Activated CD4-positive, alpha-beta T cell treated with anti-CD3 and anti-CD28 coated beads, Interleukin-2, amount 10 ng/mL, durations not matched to agents 7 days and 5 days (primary cell): ENCODE data around the gene ZYG11B. TPM values are rescaled to one million over a fixed set of nuclear protein-coding genes. Genes with fewer than 3 reads are reported as not detected.
"Not testable (repeated sequence)": the region's sequence is repeated elsewhere in the genome, so short reads cannot be mapped to it uniquely, and the experiment has no call there.

Experiments
- CTCF ChIA-PET: fragments of 350-600 bp; sonication (Branson Sonifier 250); formaldehyde crosslinking; loops from one replicate; lab custom pipeline; 2021; ENCODE audit warnings: antibody characterized with exemption; lab: Charles Lee
- POLR2A ChIA-PET: fragments of 350-600 bp; sonication (Branson Sonifier 250); formaldehyde crosslinking; loops from one replicate; lab custom pipeline; 2021; ENCODE audit warnings: antibody characterized with exemption; lab: Charles Lee
- DNase-seq: peaks from one replicate; pipeline ENCODE4 v3.0.0-alpha.2; 2020
- H3K27ac Mint-ChIP-seq: one replicate; pipeline ENCODE4 v1.8.0; 2021; ENCODE audit warnings: mild to moderate bottlenecking, moderate library complexity, mixed read lengths
- H3K27me3 Mint-ChIP-seq: one replicate; pipeline ENCODE4 v1.8.0; 2021; ENCODE audit warnings: mixed read lengths
- H3K36me3 Mint-ChIP-seq: one replicate; pipeline ENCODE4 v1.8.0; 2021; ENCODE audit warnings: low read depth, mixed read lengths
- H3K4me1 Mint-ChIP-seq: one replicate; pipeline ENCODE4 v1.8.0; 2021; ENCODE audit warnings: mixed read lengths
- H3K4me3 Mint-ChIP-seq: one replicate; pipeline ENCODE4 v1.8.0; 2021; ENCODE audit warnings: mild to moderate bottlenecking, moderate library complexity, mixed read lengths
- H3K9me3 Mint-ChIP-seq: one replicate; pipeline ENCODE4 v1.8.0; 2021; ENCODE audit warnings: mixed read lengths
- total RNA-seq, 2 experiments: library from RNA; stranded (reverse); gene quantifications; one replicate each; pipeline ENCODE4 v1.2.3, GENCODE V29; 2021

Gene ZYG11B
- total RNA-seq, 2 experiments from 2014 or later = 14.5 to 14.8 TPM

DNA sequence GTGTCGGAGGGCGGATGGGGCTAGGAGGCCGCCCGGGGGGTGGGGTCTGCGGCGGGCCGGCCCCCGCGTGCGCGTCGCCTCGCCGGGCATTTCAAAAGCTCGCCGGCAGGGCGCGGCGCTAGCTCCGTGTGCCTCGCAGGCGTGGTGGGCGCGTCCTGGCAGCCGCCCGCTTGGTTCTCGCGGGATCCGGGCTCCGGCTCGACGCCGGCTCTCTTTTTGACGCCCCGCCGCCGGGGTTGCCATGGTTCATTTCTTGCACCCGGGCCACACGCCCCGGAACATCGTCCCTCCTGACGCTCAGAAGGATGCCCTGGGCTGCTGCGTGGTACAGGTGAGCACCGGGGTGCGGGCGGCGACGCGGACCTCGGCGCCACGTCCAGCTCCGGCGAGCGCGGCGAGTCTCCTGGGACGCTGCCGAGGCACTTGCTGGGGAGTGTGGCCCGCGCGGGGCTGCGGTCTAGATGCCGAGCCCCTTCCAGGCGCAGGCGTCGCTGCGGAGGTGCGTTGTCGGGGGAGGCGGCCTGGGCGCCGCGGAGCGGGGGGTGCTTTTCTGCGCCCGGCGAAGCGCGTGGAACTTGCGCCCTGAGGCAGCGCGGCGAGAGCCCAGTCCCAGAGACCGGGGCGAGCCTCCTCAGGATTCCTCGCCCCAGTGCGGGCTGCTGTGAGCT is 116.5 kb downstream of the ZYG11B start, which contains the start of gene ZYG11A:
TSS of gene ZYG11A (plus strand) at position 118 of the 668 bp plus-strand sequence. CDS start at position 242, 124 bp downstream.
- H3K9me3 Mint-ChIP-seq = no peaks in the 10 kb centered on the region
- peak within 1 kb of the TSS; percentile 62 for H3K4me3 Mint-ChIP-seq
- ChIA-PET CTCF (interaction anchor here (0.5 to 1.6 kb wide), 14 partner anchors 10 to 930 kb away, joined by 3 to 6 read pairs (median 3); no protein-coding TSS in a partner anchor), POLR2A (no interaction called here)
- peak; percentile 82 for DNase-seq
- H3K27me3 Mint-ChIP-seq = peaks cover 27% of the 10 kb centered on the region
- no peaks in the 10 kb centered on the region for H3K36me3 Mint-ChIP-seq
- peaks cover 10% of the 10 kb centered on the region for H3K4me1 Mint-ChIP-seq
- H3K27ac Mint-ChIP-seq = no peak within 1 kb of the TSS

GRCh38 chr1:52845119-52845518 is 118.9 kb downstream of the ZYG11B start:
- peaks cover 29% of the 10 kb centered on the region for H3K27me3 Mint-ChIP-seq
- POLR2A ChIA-PET, H3K36me3 Mint-ChIP-seq: not testable (repeated sequence)

DNA sequence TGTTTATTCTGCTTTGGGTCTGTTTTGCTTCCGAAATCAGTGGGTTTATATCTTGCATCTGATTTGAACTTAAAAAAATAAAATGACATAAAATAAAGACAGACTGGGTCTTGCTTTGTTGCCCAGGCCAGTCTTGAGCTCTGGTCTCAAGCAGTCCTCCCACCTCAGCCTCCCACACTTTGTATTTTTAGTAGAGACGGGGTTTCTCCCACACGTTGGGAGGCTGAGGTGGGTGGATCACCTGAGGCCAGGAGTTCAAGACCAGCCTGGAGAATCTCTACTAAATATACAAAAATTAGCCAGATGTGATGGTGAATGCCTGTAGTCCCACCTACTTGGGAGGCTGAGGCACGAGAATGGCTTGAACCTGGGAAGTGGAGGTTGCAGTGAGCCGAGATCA is 122.2 kb downstream of the ZYG11B start:
- Mint-ChIP-seq H3K9me3 (no peaks in the 10 kb centered on the region), H3K4me3 (no peak overlapping the region), H3K4me1 (peaks cover 6% of the 10 kb centered on the region), H3K27me3 (peaks cover 17% of the 10 kb centered on the region), H3K27ac (no peak overlapping the region), H3K36me3 (no peaks in the 10 kb centered on the region)
- ChIA-PET POLR2A (no interaction called here), CTCF (no interaction called here)
- no peak for DNase-seq

More at GRCh38 chr1:52845119-52845518, 118.9 kb downstream of the ZYG11B start:
- peaks cover 10% of the 10 kb centered on the region for H3K4me1 Mint-ChIP-seq
- H3K4me3 Mint-ChIP-seq, CTCF ChIA-PET, H3K9me3 Mint-ChIP-seq, H3K27ac Mint-ChIP-seq, DNase-seq: not testable (repeated sequence)

DNA sequence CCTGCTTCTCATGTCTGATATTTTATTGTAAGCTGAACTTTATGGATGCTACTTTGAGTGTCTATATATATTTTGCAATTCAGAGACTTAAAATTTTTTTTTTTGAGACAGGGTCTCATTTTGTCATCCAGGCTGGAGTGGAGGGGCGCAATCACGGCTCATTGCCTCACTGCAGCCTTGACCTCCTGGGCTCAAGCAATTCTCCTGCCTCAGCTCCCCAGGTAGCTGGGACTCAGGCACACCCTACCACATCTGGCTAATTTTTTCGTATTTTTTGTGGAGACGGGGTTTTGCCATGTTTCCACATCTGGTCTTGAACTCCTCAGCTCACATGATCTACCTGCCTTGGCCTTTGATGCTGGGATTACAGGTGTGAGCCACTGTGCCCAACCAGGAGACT is 124.7 kb downstream of the ZYG11B start:
- ChIA-PET POLR2A (no interaction called here), CTCF (interaction anchor here (1.0 kb wide), 1 partner anchor 11 kb away, joined by 3 read pairs; no protein-coding TSS in a partner anchor)
- Mint-ChIP-seq H3K36me3 (no peaks in the 10 kb centered on the region), H3K4me1 (peaks cover 2% of the 10 kb centered on the region), H3K4me3 (no peak overlapping the region), H3K27ac (no peak overlapping the region), H3K9me3 (no peaks in the 10 kb centered on the region), H3K27me3 (peaks cover 3% of the 10 kb centered on the region)
- no peak for DNase-seq

DNA sequence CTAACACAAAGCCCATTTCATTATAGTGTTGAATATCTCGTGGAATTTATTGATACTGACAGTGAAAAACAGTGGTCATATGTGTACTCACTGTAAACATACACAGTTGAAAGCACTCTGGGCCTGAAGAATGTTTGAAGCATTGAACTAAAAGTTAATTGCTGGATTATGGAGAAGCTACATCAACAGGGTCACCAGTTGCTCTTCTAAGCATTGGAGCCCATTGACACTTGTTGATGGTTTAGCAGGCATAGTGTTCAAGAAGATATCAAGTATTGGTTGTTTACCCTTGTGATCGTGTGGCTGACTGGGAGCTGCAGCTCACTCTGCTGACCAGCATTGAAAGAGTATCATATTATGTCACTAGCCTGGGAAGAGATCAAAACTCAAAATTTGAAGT is 126.6 kb downstream of the ZYG11B start:
- no peak overlapping the region for H3K4me3 Mint-ChIP-seq
- H3K36me3 Mint-ChIP-seq = no peaks in the 10 kb centered on the region
- no peak for DNase-seq
- CTCF ChIA-PET = no interaction called here
- peaks cover 2% of the 10 kb centered on the region for H3K4me1 Mint-ChIP-seq
- POLR2A ChIA-PET = no interaction called here
- H3K9me3 Mint-ChIP-seq = no peaks in the 10 kb centered on the region
- no peak overlapping the region for H3K27ac Mint-ChIP-seq
- peaks cover 2% of the 10 kb centered on the region for H3K27me3 Mint-ChIP-seq

DNA sequence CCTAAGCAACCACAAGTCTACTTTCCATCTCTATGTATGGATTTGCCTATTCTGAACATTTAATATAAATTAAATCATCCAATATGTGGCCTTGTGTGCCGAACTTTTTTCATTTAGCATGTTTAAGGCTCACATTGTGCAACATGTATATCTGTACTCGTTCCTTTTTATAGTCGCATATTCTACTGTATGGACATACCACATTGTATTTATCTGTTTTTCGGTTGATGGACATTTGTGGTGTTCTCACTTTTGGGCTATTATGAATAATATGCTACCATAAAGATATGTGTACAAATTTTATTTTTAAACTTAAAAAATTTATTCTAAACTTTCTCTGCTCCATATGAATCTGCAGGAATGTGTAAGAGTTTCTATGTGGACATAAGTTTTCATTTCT is 129.3 kb downstream of the ZYG11B start:
- no peak overlapping the region for H3K27ac Mint-ChIP-seq
- no peaks in the 10 kb centered on the region for H3K9me3 Mint-ChIP-seq
- peaks cover 1% of the 10 kb centered on the region for H3K4me1 Mint-ChIP-seq
- no peaks in the 10 kb centered on the region for H3K36me3 Mint-ChIP-seq
- H3K27me3 Mint-ChIP-seq = no peaks in the 10 kb centered on the region
- DNase-seq = no peak
- no peak overlapping the region for H3K4me3 Mint-ChIP-seq
- ChIA-PET POLR2A (no interaction called here), CTCF (no interaction called here)

- H3K4me1 Mint-ChIP-seq = no peaks in the 10 kb centered on the region
- no peaks in the 10 kb centered on the region for H3K9me3 Mint-ChIP-seq
- no peak overlapping the region for H3K27ac Mint-ChIP-seq
- ChIA-PET CTCF (no interaction called here), POLR2A (no interaction called here)
- no peak for DNase-seq
- no peak overlapping the region for H3K4me3 Mint-ChIP-seq
- no peaks in the 10 kb centered on the region for H3K36me3 Mint-ChIP-seq
- no peaks in the 10 kb centered on the region for H3K27me3 Mint-ChIP-seq
Observed at GRCh38 chr1:52856026-52856425, 129.8 kb downstream of the ZYG11B start.

DNA sequence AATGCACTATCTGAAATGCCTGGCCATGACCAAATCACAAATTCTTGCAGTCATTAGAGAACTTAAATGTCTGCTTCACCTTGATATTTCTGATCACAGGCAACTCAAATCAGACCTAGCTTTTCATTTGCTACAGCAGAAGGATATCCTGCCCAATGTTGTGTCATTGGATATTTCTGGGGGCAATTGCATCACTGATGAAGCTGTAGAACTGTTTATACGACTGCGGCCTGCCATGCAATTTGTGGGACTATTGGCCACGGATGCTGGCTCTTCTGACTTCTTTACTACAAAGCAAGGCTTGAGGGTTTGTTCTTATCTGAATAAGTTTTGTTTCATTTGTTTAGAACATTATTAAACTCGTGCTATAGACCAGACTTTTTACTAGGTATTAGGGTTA is 131.2 kb downstream of the ZYG11B start:
- H3K4me3 Mint-ChIP-seq = no peak overlapping the region
- no peaks in the 10 kb centered on the region for H3K9me3 Mint-ChIP-seq
- H3K27ac Mint-ChIP-seq = no peak overlapping the region
- no peaks in the 10 kb centered on the region for H3K4me1 Mint-ChIP-seq
- H3K27me3 Mint-ChIP-seq = no peaks in the 10 kb centered on the region
- CTCF ChIA-PET = interaction anchor here (1.1 to 1.2 kb wide), 2 partner anchors 15 to 31 kb away, joined by 3 read pairs; partner anchors contain the start of gene ZYG11A
- no peaks in the 10 kb centered on the region for H3K36me3 Mint-ChIP-seq
- POLR2A ChIA-PET = no interaction called here
- DNase-seq = no peak

- POLR2A ChIA-PET = no interaction called here
- H3K36me3 Mint-ChIP-seq = no peaks in the 10 kb centered on the region
- no peaks in the 10 kb centered on the region for H3K9me3 Mint-ChIP-seq
- CTCF ChIA-PET = interaction anchor here (1.2 kb wide), 1 partner anchor 11 kb away, joined by 3 read pairs; no protein-coding TSS in a partner anchor
- no peaks in the 10 kb centered on the region for H3K4me1 Mint-ChIP-seq
- H3K27ac Mint-ChIP-seq = no peak overlapping the region
- H3K4me3 Mint-ChIP-seq = no peak overlapping the region
- DNase-seq = no peak
- no peaks in the 10 kb centered on the region for H3K27me3 Mint-ChIP-seq
Observed at GRCh38 chr1:52862666-52863458, 136.6 kb downstream of the ZYG11B start.

- no peak overlapping the region for H3K27ac Mint-ChIP-seq
- H3K4me1 Mint-ChIP-seq = no peaks in the 10 kb centered on the region
- POLR2A ChIA-PET = no interaction called here
- no peaks in the 10 kb centered on the region for H3K27me3 Mint-ChIP-seq
- no peaks in the 10 kb centered on the region for H3K9me3 Mint-ChIP-seq
- H3K36me3 Mint-ChIP-seq = no peaks in the 10 kb centered on the region
- no peak for DNase-seq
- CTCF ChIA-PET = interaction anchor here (0.6 to 1.5 kb wide), 2 partner anchors 24 to 1306 kb away, joined by 3 to 6 read pairs; partner anchors contain the start of gene ZYG11A
- no peak overlapping the region for H3K4me3 Mint-ChIP-seq
Observed at GRCh38 chr1:52867087-52867863, 141.0 kb downstream of the ZYG11B start.

DNA sequence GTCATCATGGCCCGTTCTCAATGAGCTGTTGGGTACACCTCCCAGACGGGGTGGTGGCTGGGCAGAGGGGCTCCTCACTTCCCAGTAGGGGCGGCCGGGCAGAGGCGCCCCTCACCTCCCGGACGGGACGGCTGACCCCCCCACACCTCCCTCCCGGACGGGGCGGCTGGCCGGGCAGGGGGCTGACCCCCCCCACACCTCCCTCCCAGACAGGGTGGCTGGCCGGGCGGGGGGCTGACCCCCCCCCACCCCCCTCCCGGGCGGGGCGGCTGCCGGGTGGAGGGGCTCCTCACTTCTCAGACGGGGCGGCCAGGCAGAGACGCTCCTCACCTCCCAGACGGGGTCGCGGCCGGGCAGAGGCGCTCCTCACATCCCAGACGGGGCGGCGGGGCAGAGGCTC is 143.5 kb downstream of the ZYG11B start:
- DNase-seq, H3K4me3 Mint-ChIP-seq, POLR2A ChIA-PET, H3K4me1 Mint-ChIP-seq, H3K27ac Mint-ChIP-seq, H3K36me3 Mint-ChIP-seq, H3K27me3 Mint-ChIP-seq, CTCF ChIA-PET, H3K9me3 Mint-ChIP-seq: not testable (repeated sequence)

DNA sequence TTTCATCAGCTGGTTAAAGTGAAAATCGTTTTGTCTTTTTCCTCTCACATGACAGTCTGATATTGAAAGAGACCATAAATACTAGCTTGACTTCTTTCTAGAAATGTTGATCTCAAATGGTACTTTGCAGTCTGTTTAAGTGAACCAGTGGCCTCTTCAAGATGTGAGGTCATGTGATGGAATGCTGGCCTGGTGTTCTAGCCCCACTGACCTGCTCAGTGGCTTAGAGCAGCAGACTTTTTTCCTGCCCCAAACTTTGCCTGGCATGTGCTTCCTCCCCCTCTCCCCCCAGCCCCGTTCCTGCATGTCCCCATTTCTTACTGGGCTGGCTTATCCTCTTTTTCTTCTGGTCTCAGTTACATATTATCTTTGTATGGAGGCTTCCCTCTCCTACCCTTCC is 150.6 kb downstream of the ZYG11B start:
- no peaks in the 10 kb centered on the region for H3K27me3 Mint-ChIP-seq
- ChIA-PET CTCF (interaction anchor here (0.7 kb wide), 1 partner anchor 13 kb away, joined by 3 read pairs; no protein-coding TSS in a partner anchor), POLR2A (no interaction called here)
- H3K27ac Mint-ChIP-seq = no peak overlapping the region
- H3K36me3 Mint-ChIP-seq = no peaks in the 10 kb centered on the region
- H3K4me1 Mint-ChIP-seq = no peaks in the 10 kb centered on the region
- no peak overlapping the region for H3K4me3 Mint-ChIP-seq
- no peaks in the 10 kb centered on the region for H3K9me3 Mint-ChIP-seq
- no peak for DNase-seq
